Fibroblast of lung (primary cell): Measurements from ENCODE around the gene RRBP1.

Source experiments
- CTCF ChIP-seq, 2 donors: IDR thresholded peaks in 1 of 2; conservative IDR thresholded peaks in 1 of 2; 1 replicate in 1 of 2; 2 replicates in 1 of 2; pipeline ENCODE4 v1.5.1; 2011 to 2012; ENCODE audit warnings: low read length in 2 of 2, control low read depth in 1 of 2, inconsistent platforms in 1 of 2, low read depth in 1 of 2, mild to moderate bottlenecking in 1 of 2
- EZH2 ChIP-seq: IDR thresholded peaks from 2 replicates; pipeline ENCODE4 v1.5.1; 2012; ENCODE audit warnings: low read length, control low read depth, mild to moderate bottlenecking; ENCODE audit errors: missing control alignments

GRCh38 chr20:17683218-17684076 is 1.4 kb upstream of the RRBP1 start:
- TF ChIP-seq CTCF (conservative IDR thresholded peaks at IDR 0.05 in 1 of 2, IDR thresholded peaks at IDR 0.05 in 1 of 2; ENCODE audit: low read depth in 1 of 2, low read length in 2 of 2) (no peak), EZH2 (no peak)
